Measurements from ENCODE around the gene SPATA13.
"Not testable (repeated sequence)": the region's sequence is repeated elsewhere in the genome, so short reads cannot be mapped to it uniquely, and the experiment has no call there.

The SPATA13 gene

GRCh38 chr13:24203811-24204210, 43.3 kb downstream of the SPATA13 start:
- H3K4me3 ChIP-seq (ENCODE audit: low read length), result no peak overlapping the region

DNA sequence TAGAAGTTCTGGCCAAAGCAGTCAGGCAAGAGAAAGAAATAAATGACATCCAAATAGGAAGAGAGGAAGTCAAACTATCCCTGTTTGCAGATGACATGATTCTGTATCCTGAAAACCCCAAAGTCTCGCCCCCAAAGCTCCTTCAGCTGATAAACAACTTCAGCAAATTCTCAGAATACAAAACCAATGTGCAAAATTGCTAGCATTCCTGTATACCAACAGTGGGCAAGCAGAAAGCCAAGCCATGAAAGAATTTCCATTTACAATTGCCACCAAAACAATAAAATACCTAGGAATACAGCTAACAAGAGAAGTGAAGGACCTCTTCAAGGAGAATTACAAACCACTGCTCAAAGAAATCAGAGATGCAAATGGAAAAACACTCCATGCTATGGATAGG, 44.6 kb downstream of the SPATA13 start:
- not testable (repeated sequence) for H3K36me3 ChIP-seq (ENCODE audit: control insufficient read depth, insufficient read depth, low read length, severe bottlenecking); H3K9ac ChIP-seq (ENCODE audit: low read length); H3K9me3 ChIP-seq (ENCODE audit: control insufficient read depth, low read length); H3K27me3 ChIP-seq (replicated peaks; ENCODE audit: control insufficient read depth, insufficient read depth, low read length); H3K4me3 ChIP-seq (ENCODE audit: low read length); DNase-seq (ENCODE audit: low read depth)
- H3K4me1 ChIP-seq (ENCODE audit: control insufficient read depth, insufficient read depth, low read length), result peaks cover 15% of the 10 kb centered on the region

More at GRCh38 chr13:24203811-24204210, 43.3 kb downstream of the SPATA13 start:
- Histone ChIP-seq H3K9ac (ENCODE audit: low read length) (no peak overlapping the region), H3K36me3 (ENCODE audit: control insufficient read depth, insufficient read depth, low read length, severe bottlenecking) (no peaks in the 10 kb centered on the region), H3K9me3 (ENCODE audit: control insufficient read depth, low read length) (no peaks in the 10 kb centered on the region), H3K27me3 (replicated peaks; ENCODE audit: control insufficient read depth, insufficient read depth, low read length) (no peaks in the 10 kb centered on the region), H3K4me1 (ENCODE audit: control insufficient read depth, insufficient read depth, low read length) (peaks cover 11% of the 10 kb centered on the region)
- DNase-seq (ENCODE audit: low read depth), result no peak

GRCh38 chr13:24207841-24208667, 47.5 kb downstream of the SPATA13 start:
- Histone ChIP-seq H3K4me3 (ENCODE audit: low read length) (peak overlapping the region; percentile 40), H3K9ac (ENCODE audit: low read length) (no peak overlapping the region), H3K36me3 (ENCODE audit: control insufficient read depth, insufficient read depth, low read length, severe bottlenecking) (no peaks in the 10 kb centered on the region), H3K27me3 (replicated peaks; ENCODE audit: control insufficient read depth, insufficient read depth, low read length) (no peaks in the 10 kb centered on the region), H3K9me3 (ENCODE audit: control insufficient read depth, low read length) (no peaks in the 10 kb centered on the region), H3K4me1 (ENCODE audit: control insufficient read depth, insufficient read depth, low read length) (peaks cover 15% of the 10 kb centered on the region)
- DNase-seq (ENCODE audit: low read depth), result peak; percentile 73

GRCh38 chr13:24209138-24209537, 48.6 kb downstream of the SPATA13 start:
- no peak for DNase-seq (ENCODE audit: low read depth)

GRCh38 chr13:24212254-24212653, 51.7 kb downstream of the SPATA13 start:
- Histone ChIP-seq H3K9me3 (ENCODE audit: control insufficient read depth, low read length) (no peaks in the 10 kb centered on the region), H3K36me3 (ENCODE audit: control insufficient read depth, insufficient read depth, low read length, severe bottlenecking) (no peaks in the 10 kb centered on the region), H3K9ac (ENCODE audit: low read length) (no peak overlapping the region), H3K4me1 (ENCODE audit: control insufficient read depth, insufficient read depth, low read length) (peaks cover 22% of the 10 kb centered on the region), H3K27me3 (replicated peaks; ENCODE audit: control insufficient read depth, insufficient read depth, low read length) (no peaks in the 10 kb centered on the region), H3K4me3 (ENCODE audit: low read length) (no peak overlapping the region)
- no peak for DNase-seq (ENCODE audit: low read depth)

More at GRCh38 chr13:24209138-24209537, 48.6 kb downstream of the SPATA13 start:
- Histone ChIP-seq H3K9ac (ENCODE audit: low read length) (no peak overlapping the region), H3K27me3 (replicated peaks; ENCODE audit: control insufficient read depth, insufficient read depth, low read length) (no peaks in the 10 kb centered on the region), H3K4me1 (ENCODE audit: control insufficient read depth, insufficient read depth, low read length) (peaks cover 15% of the 10 kb centered on the region), H3K36me3 (ENCODE audit: control insufficient read depth, insufficient read depth, low read length, severe bottlenecking) (no peaks in the 10 kb centered on the region), H3K4me3 (ENCODE audit: low read length) (no peak overlapping the region), H3K9me3 (ENCODE audit: control insufficient read depth, low read length) (no peaks in the 10 kb centered on the region)

DNA sequence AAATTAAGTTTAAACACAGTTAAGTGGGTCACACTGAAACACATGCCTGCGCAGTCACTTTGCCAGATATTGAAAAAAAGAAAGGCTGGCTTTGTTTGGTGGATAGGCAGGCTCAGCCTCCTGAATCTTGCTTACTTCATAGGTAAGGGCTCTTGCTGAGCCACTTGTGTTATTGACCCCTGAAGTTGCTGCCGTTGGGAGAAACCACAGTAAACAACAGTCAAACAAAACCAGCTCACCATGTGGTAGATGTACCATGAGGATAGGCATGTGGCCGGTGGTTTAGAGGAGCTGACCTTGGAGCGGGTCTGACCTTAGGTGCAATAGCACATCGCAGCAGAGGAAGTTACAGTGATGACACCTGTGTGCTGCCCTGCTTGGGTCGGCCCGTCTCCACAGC, 52.2 kb downstream of the SPATA13 start:
- Histone ChIP-seq H3K4me3 (ENCODE audit: low read length) (no peak overlapping the region), H3K36me3 (ENCODE audit: control insufficient read depth, insufficient read depth, low read length, severe bottlenecking) (no peaks in the 10 kb centered on the region)

DNA sequence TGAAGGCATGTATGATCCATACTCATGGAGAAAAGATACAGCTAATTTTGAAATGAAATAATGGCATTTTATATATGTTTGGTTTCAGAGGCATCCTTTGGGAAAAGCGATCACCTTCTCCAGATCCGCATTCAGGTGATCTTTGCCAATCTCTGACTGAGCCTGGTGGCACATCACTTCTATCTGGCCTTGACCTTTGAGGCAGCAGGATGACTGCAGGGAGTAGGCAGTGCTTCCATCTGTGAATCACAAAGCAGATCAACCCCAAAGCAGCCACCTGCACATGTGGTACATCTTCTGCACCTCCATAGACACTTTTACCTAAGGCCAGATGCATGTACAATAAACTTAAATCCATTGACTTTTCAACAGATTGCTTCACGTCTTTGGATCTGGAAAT, 53.4 kb downstream of the SPATA13 start:
- Histone ChIP-seq H3K9me3 (ENCODE audit: control insufficient read depth, low read length) (no peaks in the 10 kb centered on the region), H3K9ac (ENCODE audit: low read length) (no peak overlapping the region), H3K27me3 (replicated peaks; ENCODE audit: control insufficient read depth, insufficient read depth, low read length) (no peaks in the 10 kb centered on the region), H3K4me1 (ENCODE audit: control insufficient read depth, insufficient read depth, low read length) (peaks cover 19% of the 10 kb centered on the region), H3K4me3 (ENCODE audit: low read length) (no peak overlapping the region), H3K36me3 (ENCODE audit: control insufficient read depth, insufficient read depth, low read length, severe bottlenecking) (no peaks in the 10 kb centered on the region)
- no peak for DNase-seq (ENCODE audit: low read depth)

More for the DNA sequence above, 52.2 kb downstream of the SPATA13 start:
- Histone ChIP-seq H3K27me3 (replicated peaks; ENCODE audit: control insufficient read depth, insufficient read depth, low read length) (no peaks in the 10 kb centered on the region), H3K4me1 (ENCODE audit: control insufficient read depth, insufficient read depth, low read length) (peaks cover 23% of the 10 kb centered on the region), H3K9ac (ENCODE audit: low read length) (no peak overlapping the region), H3K9me3 (ENCODE audit: control insufficient read depth, low read length) (no peaks in the 10 kb centered on the region)
- DNase-seq (ENCODE audit: low read depth), result no peak

- Histone ChIP-seq H3K4me3 (ENCODE audit: low read length) (no peak overlapping the region), H3K27me3 (replicated peaks; ENCODE audit: control insufficient read depth, insufficient read depth, low read length) (no peaks in the 10 kb centered on the region), H3K9me3 (ENCODE audit: control insufficient read depth, low read length) (no peaks in the 10 kb centered on the region), H3K4me1 (ENCODE audit: control insufficient read depth, insufficient read depth, low read length) (peaks cover 22% of the 10 kb centered on the region), H3K36me3 (ENCODE audit: control insufficient read depth, insufficient read depth, low read length, severe bottlenecking) (no peaks in the 10 kb centered on the region), H3K9ac (ENCODE audit: low read length) (no peak overlapping the region)
- no peak for DNase-seq (ENCODE audit: low read depth)
Measured at GRCh38 chr13:24214528-24214927, 54.0 kb downstream of the SPATA13 start.

DNA sequence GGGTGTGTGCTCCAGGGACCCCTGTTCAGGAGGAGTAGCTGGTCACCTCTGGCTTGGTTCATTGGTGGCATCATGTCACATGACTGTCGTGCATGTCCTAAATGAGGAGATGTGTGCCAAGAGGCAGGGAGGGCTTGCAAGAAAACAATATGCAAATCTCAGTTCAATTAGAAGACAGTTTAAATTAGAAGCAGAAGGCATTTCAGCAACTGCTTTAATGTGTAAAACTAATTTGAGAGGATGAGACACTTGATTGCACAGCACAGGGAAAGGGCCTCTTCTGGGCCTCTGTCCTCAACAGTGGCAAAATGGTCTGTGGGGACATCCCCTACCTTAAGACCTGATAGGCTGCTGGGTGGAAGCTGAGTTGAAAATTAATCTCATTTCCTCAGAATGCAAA, 54.6 kb downstream of the SPATA13 start:
- Histone ChIP-seq H3K9me3 (ENCODE audit: control insufficient read depth, low read length) (no peaks in the 10 kb centered on the region), H3K36me3 (ENCODE audit: control insufficient read depth, insufficient read depth, low read length, severe bottlenecking) (no peaks in the 10 kb centered on the region), H3K9ac (ENCODE audit: low read length) (no peak overlapping the region), H3K4me1 (ENCODE audit: control insufficient read depth, insufficient read depth, low read length) (peaks cover 27% of the 10 kb centered on the region), H3K4me3 (ENCODE audit: low read length) (no peak overlapping the region), H3K27me3 (replicated peaks; ENCODE audit: control insufficient read depth, insufficient read depth, low read length) (no peaks in the 10 kb centered on the region)
- no peak for DNase-seq (ENCODE audit: low read depth)

GRCh38 chr13:24215732-24216131, 55.2 kb downstream of the SPATA13 start:
- Histone ChIP-seq H3K27me3 (replicated peaks; ENCODE audit: control insufficient read depth, insufficient read depth, low read length) (no peaks in the 10 kb centered on the region), H3K9ac (ENCODE audit: low read length) (no peak overlapping the region), H3K36me3 (ENCODE audit: control insufficient read depth, insufficient read depth, low read length, severe bottlenecking) (no peaks in the 10 kb centered on the region), H3K4me3 (ENCODE audit: low read length) (no peak overlapping the region), H3K4me1 (ENCODE audit: control insufficient read depth, insufficient read depth, low read length) (peaks cover 27% of the 10 kb centered on the region), H3K9me3 (ENCODE audit: control insufficient read depth, low read length) (no peaks in the 10 kb centered on the region)
- DNase-seq (ENCODE audit: low read depth), result no peak

GRCh38 chr13:24216176-24216575, 55.7 kb downstream of the SPATA13 start:
- Histone ChIP-seq H3K36me3 (ENCODE audit: control insufficient read depth, insufficient read depth, low read length, severe bottlenecking) (no peaks in the 10 kb centered on the region), H3K9ac (ENCODE audit: low read length) (no peak overlapping the region), H3K27me3 (replicated peaks; ENCODE audit: control insufficient read depth, insufficient read depth, low read length) (no peaks in the 10 kb centered on the region), H3K9me3 (ENCODE audit: control insufficient read depth, low read length) (no peaks in the 10 kb centered on the region), H3K4me1 (ENCODE audit: control insufficient read depth, insufficient read depth, low read length) (peaks cover 27% of the 10 kb centered on the region), H3K4me3 (ENCODE audit: low read length) (no peak overlapping the region)
- no peak for DNase-seq (ENCODE audit: low read depth)

DNA sequence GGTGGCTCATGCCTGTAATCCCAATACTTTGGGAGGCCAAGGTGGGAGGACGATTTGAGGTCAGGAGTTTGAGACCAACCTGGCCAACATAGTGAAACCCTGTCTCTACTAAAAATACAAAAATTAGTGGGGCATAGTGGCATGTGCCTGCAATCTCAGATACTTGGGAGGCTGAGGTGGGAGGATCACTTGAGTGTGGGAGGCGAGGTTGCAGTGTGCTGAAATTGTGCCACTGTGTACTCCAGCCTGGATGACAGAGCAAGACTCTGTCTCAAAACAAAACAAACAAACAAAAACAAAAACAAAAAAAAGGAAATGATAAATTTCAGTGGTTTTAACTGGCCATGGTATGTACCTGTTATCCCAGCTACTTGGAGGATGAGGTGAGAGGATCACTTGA, 56.3 kb downstream of the SPATA13 start:
- H3K27me3 ChIP-seq (replicated peaks; ENCODE audit: control insufficient read depth, insufficient read depth, low read length), result not testable (repeated sequence)

More for the DNA sequence above, 56.3 kb downstream of the SPATA13 start:
- H3K4me1 ChIP-seq (ENCODE audit: control insufficient read depth, insufficient read depth, low read length), result peaks cover 27% of the 10 kb centered on the region
- H3K9me3 ChIP-seq (ENCODE audit: control insufficient read depth, low read length); H3K36me3 ChIP-seq (ENCODE audit: control insufficient read depth, insufficient read depth, low read length, severe bottlenecking); H3K9ac ChIP-seq (ENCODE audit: low read length); DNase-seq (ENCODE audit: low read depth); H3K4me3 ChIP-seq (ENCODE audit: low read length): not testable (repeated sequence)
